ENCODE data around the gene DISC1.

- no peak for TF ChIP-seq POLR2A (IDR thresholded peaks at IDR 0.05)
- TF ChIP-seq CTCF (IDR thresholded peaks at IDR 0.05), result no peak
- TF ChIP-seq POLR2AphosphoS5 (IDR thresholded peaks at IDR 0.05; ENCODE audit: insufficient read depth in 1 of 2, low read depth in 1 of 2), result no peak
These were observed 272.5 kb downstream of the DISC1 start for GRCh38 chr1:231899046-231899445.

All from vagina (tissue), 2 donors.